ENCODE measurements around the gene ARHGAP6. TPM values are rescaled to one million over a fixed set of nuclear protein-coding genes. Genes with fewer than 3 reads are reported as not detected.

ARHGAP6 gene
- total and polyA plus RNA-seq, 2 experiments from 2014 or later = 0.26 to 0.59 TPM

- H3K27ac ChIP-seq (ENCODE audit: low read depth) = no peak overlapping the region
- H3K36me3 ChIP-seq (ENCODE audit: insufficient read depth) = no peaks in the 10 kb centered on the region
- ATAC-seq = no peak
- no peak overlapping the region for H2AFZ ChIP-seq
- Mint-ChIP-seq H3K36me3 (ENCODE audit: low read depth) (no peaks in the 10 kb centered on the region), H3K27me3 (ENCODE audit: insufficient read depth, low read depth, poor library complexity) (no peaks in the 10 kb centered on the region), H3K9me3 (no peaks in the 10 kb centered on the region), H3K27ac (no peak overlapping the region), H3K4me3 (no peak overlapping the region), H3K4me1 (no peaks in the 10 kb centered on the region)
- no peaks in the 10 kb centered on the region for H3F3A ChIP-seq (replicated peaks; ENCODE audit: low read depth)
- no peak for TF ChIP-seq ETS1 (IDR thresholded peaks at IDR 0.05)
- TF ChIP-seq ZNF114 (CRISPR knock-in tag; IDR thresholded peaks at IDR 0.05) = no peak
- no peak for TF ChIP-seq EZH2phosphoT487 (IDR thresholded peaks at IDR 0.05; ENCODE audit: unreplicated experiment)
- no peak for TF ChIP-seq POLR2AphosphoS5 (IDR thresholded peaks at IDR 0.05; ENCODE audit: low read depth)
- no peak for TF ChIP-seq CREB1 (CRISPR knock-in tag; IDR thresholded peaks at IDR 0.05; ENCODE audit: low read depth)
- no peak for TF ChIP-seq ZNF331 (CRISPR knock-in tag; IDR thresholded peaks at IDR 0.05; ENCODE audit: low read depth)
- TF ChIP-seq JUNB (IDR thresholded peaks at IDR 0.05; ENCODE audit: unreplicated experiment) = no peak
- TF ChIP-seq STAT1 (IDR thresholded peaks at IDR 0.05; ENCODE audit: unreplicated experiment) = no peak
- TF ChIP-seq CTCF (conservative IDR thresholded peaks at IDR 0.05; ENCODE audit: low read depth in 2 of 2) = no peak
- TF ChIP-seq EZH2 (IDR thresholded peaks at IDR 0.05; ENCODE audit: low read depth, unreplicated experiment) = no peak
- TF ChIP-seq NANOG (IDR thresholded peaks at IDR 0.05; ENCODE audit: borderline replicate concordance) = no peak
- no peak for TF ChIP-seq ZNF462 (CRISPR knock-in tag; IDR thresholded peaks at IDR 0.05)
- no peak for TF ChIP-seq REST (IDR thresholded peaks at IDR 0.05; ENCODE audit: unreplicated experiment)
- H3K4me3 ChIP-seq = no peak overlapping the region
- no peaks in the 10 kb centered on the region for H3K9me2 ChIP-seq (ENCODE audit: insufficient read depth)
- H3K4me2 ChIP-seq = no peak overlapping the region
- H3K27me3 ChIP-seq (ENCODE audit: insufficient read depth) = no peaks in the 10 kb centered on the region
- H3K4me1 ChIP-seq (ENCODE audit: insufficient read depth) = no peaks in the 10 kb centered on the region
- DNase-seq (ENCODE audit: low spot score) = no peak
- no peaks in the 10 kb centered on the region for H4K20me1 ChIP-seq (replicated peaks; ENCODE audit: insufficient read depth)
- no peaks in the 10 kb centered on the region for H3K79me2 ChIP-seq (replicated peaks; ENCODE audit: insufficient read depth)
These were observed 140.0 kb downstream of the ARHGAP6 start for GRCh38 chrX:11525685-11526084.
